ENCODE data around the gene CD200R1.

The CD200R1 gene

GRCh38 chr3:112974894-112975293, at the start of gene CD200R1:
Gene CD200R1, minus strand, starts transcription at chr3:112975103. Its CDS starts 246 bp downstream, at chr3:112974857.
- no peak for DNase-seq

GRCh38 chr3:113021471-113021870, 46.6 kb upstream of the CD200R1 start:
- no peak for DNase-seq

- peak; percentile 93 for DNase-seq
These were observed 44.6 kb upstream of the CD200R1 start for GRCh38 chr3:113019182-113020137.

- no peak for DNase-seq
These were observed 43.8 kb upstream of the CD200R1 start for GRCh38 chr3:113018536-113019181.

GRCh38 chr3:113013593-113013992, 38.7 kb upstream of the CD200R1 start:
- DNase-seq: no peak

GRCh38 chr3:113008117-113008516, 33.2 kb upstream of the CD200R1 start:
- DNase-seq: no peak

- DNase-seq: no peak
These were observed 31.6 kb upstream of the CD200R1 start for GRCh38 chr3:113006359-113007056.

GRCh38 chr3:113005611-113006010, 30.7 kb upstream of the CD200R1 start:
- no peak for DNase-seq

GRCh38 chr3:113002679-113003078, 27.8 kb upstream of the CD200R1 start:
- DNase-seq: no peak

- DNase-seq: no peak
These were observed 27.1 kb upstream of the CD200R1 start for GRCh38 chr3:113002037-113002436.

GRCh38 chr3:113000691-113001090, 25.8 kb upstream of the CD200R1 start:
- DNase-seq: no peak

GRCh38 chr3:112995800-112996199, 20.9 kb upstream of the CD200R1 start:
- no peak for DNase-seq

GRCh38 chr3:112990672-112991602, 16.0 kb upstream of the CD200R1 start, which contains the start of gene GTPBP8:
Gene GTPBP8, plus strand, starts transcription at chr3:112990984. Its CDS starts 16 bp downstream, at chr3:112991000.
- peak; percentile 73 for DNase-seq

GRCh38 chr3:112987710-112988334, 12.9 kb upstream of the CD200R1 start:
- DNase-seq: no peak

GRCh38 chr3:112984485-112984884, 9.6 kb upstream of the CD200R1 start:
- no peak for DNase-seq

GRCh38 chr3:112982710-112983109, 7.8 kb upstream of the CD200R1 start:
- DNase-seq: no peak

GRCh38 chr3:112980080-112980479, 5.2 kb upstream of the CD200R1 start:
- DNase-seq: no peak

GRCh38 chr3:112979244-112979832, 4.4 kb upstream of the CD200R1 start:
- peak; percentile 6 for DNase-seq

GRCh38 chr3:112976953-112977352, 2.0 kb upstream of the CD200R1 start:
- no peak for DNase-seq

GRCh38 chr3:112976001-112976400, 1.1 kb upstream of the CD200R1 start:
- no peak for DNase-seq

- no peak for DNase-seq
These were observed 755 bp downstream of the CD200R1 start for GRCh38 chr3:112974178-112974517.
